Inflammatory macrophage treated with lipopolysaccharide for 1 hour (primary cell): ENCODE results near the gene REG1A.

Experiments
- DNase-seq, 2 donors: peaks; one replicate each; pipeline ENCODE4 v3.0.0-alpha.2; 2020 to 2022

Gene REG1A

GRCh38 chr2:79120194-79120713, at the start of gene REG1A:
TSS of gene REG1A (plus strand) at chr2:79120488. CDS start at chr2:79120862, 374 bp downstream.
- no peak for DNase-seq

- no peak for DNase-seq
These were observed 49.2 kb upstream of the REG1A start for GRCh38 chr2:79071078-79071477.

GRCh38 chr2:79082987-79083386, 37.3 kb upstream of the REG1A start:
- DNase-seq: no peak

GRCh38 chr2:79083597-79084251, 36.6 kb upstream of the REG1A start:
- DNase-seq: no peak

GRCh38 chr2:79084495-79085135, 35.7 kb upstream of the REG1A start:
- no peak for DNase-seq

GRCh38 chr2:79085382-79085781, 34.9 kb upstream of the REG1A start:
- no peak for DNase-seq

GRCh38 chr2:79086255-79086654, 34.0 kb upstream of the REG1A start:
- no peak for DNase-seq

- DNase-seq: no peak
These were observed 32.4 kb upstream of the REG1A start, which contains the start of gene REG1B for GRCh38 chr2:79087785-79088364. TSS of gene REG1B (minus strand) at chr2:79087993. CDS start at chr2:79087612, 381 bp downstream.

GRCh38 chr2:79090693-79091092, 29.6 kb upstream of the REG1A start:
- no peak for DNase-seq

- DNase-seq: no peak
These were observed 22.4 kb upstream of the REG1A start for GRCh38 chr2:79097843-79098242.

- DNase-seq: no peak
These were observed 21.1 kb upstream of the REG1A start for GRCh38 chr2:79099140-79099686.

- no peak for DNase-seq
These were observed 20.0 kb upstream of the REG1A start for GRCh38 chr2:79100285-79100684.

GRCh38 chr2:79101024-79101423, 19.3 kb upstream of the REG1A start:
- no peak for DNase-seq

- DNase-seq: no peak
These were observed 17.1 kb upstream of the REG1A start for GRCh38 chr2:79103214-79103613.

GRCh38 chr2:79105259-79105658, 15.0 kb upstream of the REG1A start:
- DNase-seq: no peak

GRCh38 chr2:79112269-79112668, 8.0 kb upstream of the REG1A start:
- DNase-seq: no peak

- DNase-seq: no peak
These were observed 5.3 kb upstream of the REG1A start for GRCh38 chr2:79114797-79115494.

- DNase-seq: no peak
These were observed 3.0 kb upstream of the REG1A start for GRCh38 chr2:79116997-79117928.

- DNase-seq: no peak
These were observed 2.4 kb downstream of the REG1A start for GRCh38 chr2:79122676-79123075.

GRCh38 chr2:79124907-79125720, 4.8 kb downstream of the REG1A start:
- DNase-seq: no peak

GRCh38 chr2:79125721-79125985, 5.4 kb downstream of the REG1A start:
- DNase-seq: no peak
